Smooth muscle cell (in vitro differentiated cells): ENCODE results near the gene PIH1D1. TPM values are rescaled to one million over a fixed set of nuclear protein-coding genes. Genes with fewer than 3 reads are reported as not detected.

Experiments used
- DNase-seq: peaks from one replicate; lab custom pipeline; 2025; ENCODE audit not compliant: unreplicated experiment; lab: John Stamatoyannopoulos, UW
- H2AFZ ChIP-seq: fragments of 200-600 bp; sonication (generic); 2 replicates; pipeline ENCODE4 v1.6.0; 2016; ENCODE audit warnings: antibody characterized with exemption, low read depth, mild to moderate bottlenecking
- H3F3A ChIP-seq: fragments of 200-600 bp; sonication (generic); 2 replicates; pipeline ENCODE4 v1.6.0; 2017; ENCODE audit warnings: antibody characterized with exemption, low read depth
- H3K27ac ChIP-seq: fragments of 200-600 bp; sonication (generic); 2 replicates; pipeline ENCODE4 v1.5.1; 2016; ENCODE audit warnings: low read depth, mild to moderate bottlenecking
- H3K27me3 ChIP-seq: fragments of 200-600 bp; sonication (generic); 2 replicates; pipeline ENCODE4 v1.6.1; 2016; ENCODE audit warnings: low read depth, mild to moderate bottlenecking
- H3K36me3 ChIP-seq: fragments of 200-600 bp; sonication (generic); 2 replicates; pipeline ENCODE4 v1.5.1; 2016; ENCODE audit warnings: low read depth
- H3K4me1 ChIP-seq: fragments of 200-600 bp; sonication (generic); 2 replicates; pipeline ENCODE4 v1.5.1; 2016; ENCODE audit warnings: low read depth
- H3K4me2 ChIP-seq: fragments of 200-600 bp; sonication (generic); 2 replicates; pipeline ENCODE4 v1.6.0; 2016; ENCODE audit warnings: mild to moderate bottlenecking
- H3K4me3 ChIP-seq: fragments of 200-600 bp; sonication (generic); 2 replicates; pipeline ENCODE4 v1.5.1; 2016; ENCODE audit warnings: mild to moderate bottlenecking
- H3K79me2 ChIP-seq: fragments of 200-600 bp; sonication (generic); 2 replicates; pipeline ENCODE4 v1.6.0; 2016; ENCODE audit warnings: low read depth, mild to moderate bottlenecking
- H3K9ac ChIP-seq: fragments of 200-600 bp; sonication (generic); 2 replicates; pipeline ENCODE4 v1.6.0; 2016; ENCODE audit warnings: low read depth
- H3K9me3 ChIP-seq: fragments of 200-600 bp; sonication (generic); replicated peaks from 2 replicates; pipeline ENCODE4 v1.5.1; 2016; ENCODE audit warnings: low read depth
- H4K20me1 ChIP-seq: fragments of 200-600 bp; sonication (generic); 2 replicates; pipeline ENCODE4 v1.6.0; 2016; ENCODE audit warnings: low read depth
- CTCF ChIP-seq: fragments of 200-600 bp; sonication (generic); IDR thresholded peaks from 2 replicates; pipeline ENCODE4 v1.5.1; 2017; ENCODE audit warnings: borderline replicate concordance, mild to moderate bottlenecking, antibody characterized with exemption; ENCODE audit not compliant: insufficient read depth, poor library complexity, severe bottlenecking
- WGBS: methylation state at CpG from one replicate; pipeline ENCODE4 v1.1.7; 2016; ENCODE audit warnings: low lambda C conversion rate; 5-methylcytosine and 5-hydroxymethylcytosine counted together
- polyA plus RNA-seq: library from polyadenylated mRNA; unstranded; fragments of >200 nt; fragmentation: Nextera tagmentation; extraction: Ambion mirVana; gene quantifications from 2 replicates; pipeline ENCODE4 v1.2.1, GENCODE V29; 2016
- total RNA-seq: library from RNA; depleted of rRNA; stranded (reverse); fragments of >200 nt; gene quantifications from 2 replicates; pipeline ENCODE4 v1.2.3, GENCODE V29; 2014

PIH1D1 gene
- total and polyA plus RNA-seq, 2 experiments from 2014 or later = 77.1 to 89.8 TPM

- Histone ChIP-seq H3F3A (no peaks in the 10 kb centered on the region), H3K4me1 (no peaks in the 10 kb centered on the region), H3K4me2 (no peak overlapping the region), H3K9ac (no peak overlapping the region), H3K9me3 (no peaks in the 10 kb centered on the region), H3K79me2 (no peaks in the 10 kb centered on the region), H2AFZ (no peak overlapping the region), H4K20me1 (no peaks in the 10 kb centered on the region), H3K27me3 (peaks cover 8% of the 10 kb centered on the region), H3K36me3 (no peaks in the 10 kb centered on the region), H3K4me3 (no peak overlapping the region), H3K27ac (no peak overlapping the region)
- DNase-seq = no peak
- 51% methylated on average over 9 of the region's 9 CpGs for WGBS
- no peak for TF ChIP-seq CTCF
Observed at GRCh38 chr19:49413348-49413747, 38.3 kb downstream of the PIH1D1 start.

DNA sequence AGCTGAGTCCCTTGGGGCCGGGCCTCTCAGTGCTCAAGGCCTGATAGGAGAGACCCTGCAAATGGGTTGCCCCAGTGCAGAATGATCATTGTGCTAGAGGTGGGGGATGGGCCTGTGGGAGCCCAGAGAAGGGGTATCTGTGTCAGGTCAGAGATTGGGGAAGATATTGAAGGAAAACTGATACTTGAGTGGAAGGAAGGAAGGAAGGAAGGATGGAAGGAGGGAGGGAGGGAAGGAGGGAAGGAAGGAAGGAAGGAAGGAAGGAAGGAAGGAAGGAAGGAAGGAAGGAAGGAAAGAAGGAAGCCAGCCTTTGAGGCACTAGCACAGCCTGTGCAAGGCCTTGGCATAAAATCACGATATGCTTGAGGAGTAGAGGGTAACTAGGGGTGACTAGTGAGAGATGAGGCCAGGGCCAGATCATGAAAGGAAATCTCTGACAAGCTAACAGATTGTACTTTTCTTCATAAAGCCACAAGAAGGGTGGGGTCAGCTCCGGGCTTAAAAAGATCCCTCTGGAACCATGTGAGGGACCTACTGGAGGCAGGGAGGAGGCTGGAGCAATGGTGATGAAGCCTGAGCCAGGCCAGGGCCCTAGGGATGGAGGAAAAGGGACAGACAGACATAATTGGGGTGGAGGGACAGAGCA is 39.8 kb downstream of the PIH1D1 start:
- Histone ChIP-seq H2AFZ (no peak overlapping the region), H4K20me1 (no peaks in the 10 kb centered on the region), H3K4me3 (no peak overlapping the region), H3K27me3 (no peaks in the 10 kb centered on the region), H3K9ac (no peak overlapping the region), H3K9me3 (no peaks in the 10 kb centered on the region), H3K27ac (no peak overlapping the region), H3F3A (no peaks in the 10 kb centered on the region), H3K79me2 (no peaks in the 10 kb centered on the region), H3K4me2 (no peak overlapping the region), H3K36me3 (no peaks in the 10 kb centered on the region), H3K4me1 (no peaks in the 10 kb centered on the region)
- TF ChIP-seq CTCF = no peak
- no peak for DNase-seq
- 90% methylated on average over 3 of the region's 3 CpGs for WGBS

DNA sequence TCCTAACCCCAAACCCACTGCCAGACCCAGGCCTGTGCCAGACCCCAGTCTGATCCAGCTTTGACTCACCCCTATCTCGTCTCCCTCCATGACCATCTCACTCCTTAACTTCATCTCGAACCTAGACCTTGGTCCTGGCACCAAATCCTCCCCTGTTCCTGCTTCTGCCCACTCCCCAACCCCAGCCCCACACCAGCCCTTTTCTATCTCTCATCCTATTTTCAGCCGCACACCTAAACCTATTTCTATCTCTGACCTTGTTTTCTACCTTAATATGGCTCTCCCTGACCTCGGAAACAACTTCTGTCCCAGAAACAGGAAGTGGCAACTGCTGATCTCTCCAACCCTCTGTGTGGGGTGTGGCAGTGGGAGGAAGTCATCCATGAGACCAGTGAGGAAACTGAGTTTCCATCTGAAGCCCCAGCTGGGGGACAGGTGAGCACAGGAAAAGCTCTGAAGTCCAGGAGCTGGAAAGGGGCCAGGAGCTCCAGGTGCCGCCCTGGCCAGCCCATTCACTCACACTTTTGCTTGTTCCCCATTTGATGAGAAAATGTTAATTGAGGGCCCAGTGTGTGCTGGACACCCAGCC is 42.1 kb downstream of the PIH1D1 start:
- Histone ChIP-seq H3K9ac (no peak overlapping the region), H3K36me3 (no peaks in the 10 kb centered on the region), H3K27me3 (no peaks in the 10 kb centered on the region), H3K4me3 (no peak overlapping the region), H2AFZ (no peak overlapping the region), H3F3A (no peaks in the 10 kb centered on the region), H3K79me2 (no peaks in the 10 kb centered on the region), H3K4me1 (peaks cover 3% of the 10 kb centered on the region), H3K9me3 (no peaks in the 10 kb centered on the region), H3K4me2 (no peak overlapping the region), H4K20me1 (no peaks in the 10 kb centered on the region), H3K27ac (no peak overlapping the region)
- no peak for DNase-seq
- whole genome bisulfite sequencing = 93% methylated on average over 5 of the region's 5 CpGs
- no peak for TF ChIP-seq CTCF
